K562 (cell line): ENCODE results near the gene COL15A1. TPM values are rescaled to one million over a fixed set of nuclear protein-coding genes. Genes with fewer than 3 reads are reported as not detected.

Source experiments
- CBFB ChIP-seq: sonication (generic); formaldehyde crosslinking; IDR thresholded peaks from 2 replicates; pipeline ENCODE4 v1.4.0; 2020; ENCODE audit warnings: mild to moderate bottlenecking, missing genetic modification reagents
- COPS2 ChIP-seq: fragments of 450-650 bp; conservative IDR thresholded peaks from 2 replicates; pipeline ENCODE4 v1.6.1; 2016; ENCODE audit warnings: mild to moderate bottlenecking, moderate library complexity
- CREB3 ChIP-seq: fragments of 450-650 bp; conservative IDR thresholded peaks from 2 replicates; pipeline ENCODE4 v1.6.1; 2016; ENCODE audit warnings: missing genetic modification characterization, low read depth, mild to moderate bottlenecking, missing compliant biosample characterization, moderate library complexity
- ELF2 ChIP-seq: fragments of 250-450 bp; sonication (Bioruptor Pico); IDR thresholded peaks from 2 replicates; pipeline ENCODE4 v1.5.0; 2021; ENCODE audit warnings: mild to moderate bottlenecking
- EP300 ChIP-seq: IDR thresholded peaks from 2 replicates; pipeline ENCODE4 v1.6.1; 2012; ENCODE audit warnings: low read length, improper control_type of control experiment
- GTF2B ChIP-seq: IDR thresholded peaks from 2 replicates; pipeline ENCODE4 v1.6.1; 2011; ENCODE audit not compliant: insufficient read length; ENCODE audit errors: extremely low read depth
- HEY1 ChIP-seq: fragments of 250-450 bp; sonication (Bioruptor Pico); IDR thresholded peaks from 2 replicates; pipeline ENCODE4 v1.5.0; 2020; ENCODE audit warnings: mild to moderate bottlenecking, moderate library complexity, borderline replicate concordance
- HNRNPLL ChIP-seq: fragments of 200-400 bp; formaldehyde crosslinking; IDR thresholded peaks from 2 replicates; pipeline ENCODE4 v1.6.1; 2017; ENCODE audit warnings: low read length, low read depth, mild to moderate bottlenecking; ENCODE audit not compliant: poor library complexity, severe bottlenecking
- ID3 ChIP-seq, 2 experiments: fragments of 250-450 bp in 1 of 2; fragments of 450-650 bp in 1 of 2; sonication (Bioruptor Pico) in 1 of 2; IDR thresholded peaks; 2 replicates each; pipeline versions ENCODE4 v1.6.1 to v1.8.0; 2016 to 2021; ENCODE audit warnings: mild to moderate bottlenecking in 2 of 2, moderate library complexity in 2 of 2, missing compliant biosample characterization in 1 of 2, missing genetic modification characterization in 1 of 2
- KAT8 ChIP-seq: fragments of 450-650 bp; IDR thresholded peaks from 2 replicates; pipeline ENCODE4 v1.6.1; 2016; ENCODE audit warnings: low read depth, mild to moderate bottlenecking
- KHSRP ChIP-seq: fragments of 450-650 bp; IDR thresholded peaks from 2 replicates; pipeline ENCODE4 v1.6.1; 2017
- KLF16 ChIP-seq: IDR thresholded peaks from 2 replicates; pipeline ENCODE4 v1.6.1; 2016; ENCODE audit warnings: antibody characterized with exemption
- MCM5 ChIP-seq: fragments of 450-650 bp; IDR thresholded peaks from 2 replicates; pipeline ENCODE4 v1.6.1; 2016; ENCODE audit warnings: low read depth
- NFE2L1 ChIP-seq: fragments of 450-650 bp; IDR thresholded peaks from 2 replicates; pipeline ENCODE4 v1.6.1; 2016; ENCODE audit warnings: missing genetic modification characterization, low read depth, mild to moderate bottlenecking, missing compliant biosample characterization, moderate library complexity, borderline replicate concordance
- NR4A1 ChIP-seq, 2 experiments: fragments of 250-450 bp in 1 of 2; fragments of 450-650 bp in 1 of 2; sonication (Bioruptor Pico) in 1 of 2; IDR thresholded peaks; 2 replicates each; pipeline versions ENCODE4 v1.4.0 to v1.6.1; 2016 to 2020; ENCODE audit warnings: mild to moderate bottlenecking in 2 of 2, missing compliant biosample characterization in 1 of 2, missing genetic modification characterization in 1 of 2, moderate library complexity in 1 of 2
- RNF2 ChIP-seq: sonication (generic); IDR thresholded peaks from 2 replicates; pipeline ENCODE4 v1.6.1; 2016
- SMARCA4 ChIP-seq: fragments of 450-650 bp; IDR thresholded peaks from 2 replicates; pipeline ENCODE4 v1.6.1; 2016
- SNRNP70 ChIP-seq: fragments of 200-400 bp; formaldehyde crosslinking; optimal IDR thresholded peaks from 2 replicates; pipeline ENCODE3; 2017; ENCODE audit warnings: low read depth, low read length
- STAT5A ChIP-seq: IDR thresholded peaks from 2 replicates; pipeline ENCODE4 v1.6.1; 2012; ENCODE audit warnings: low read length, inconsistent platforms, borderline replicate concordance
- TEAD1 ChIP-seq, 2 experiments: fragments of 450-650 bp in 1 of 2; sonication (generic) in 1 of 2; formaldehyde crosslinking; IDR thresholded peaks; 2 replicates each; pipeline versions ENCODE4 v1.4.0 to v1.8.0; 2020 to 2022; ENCODE audit warnings: mild to moderate bottlenecking in 2 of 2, missing genetic modification reagents in 1 of 2
- ZFPM2 ChIP-seq: fragments of 250-450 bp; sonication (Bioruptor Pico); IDR thresholded peaks from 2 replicates; pipeline ENCODE4 v1.5.1; 2022; ENCODE audit warnings: mild to moderate bottlenecking
- ZNF347 ChIP-seq: fragments of 450-650 bp; formaldehyde crosslinking; IDR thresholded peaks from 2 replicates; pipeline ENCODE4 v1.4.0; 2020; ENCODE audit warnings: low read depth, mild to moderate bottlenecking, moderate library complexity
- ZNF449 ChIP-seq: fragments of 250-450 bp; sonication (Bioruptor Pico); IDR thresholded peaks from 2 replicates; pipeline ENCODE4 v1.8.0; 2022; ENCODE audit warnings: moderate library complexity, mild to moderate bottlenecking, inconsistent platforms
- ZNF695 ChIP-seq: fragments of 450-650 bp; formaldehyde crosslinking; IDR thresholded peaks from 2 replicates; pipeline ENCODE4 v1.4.0; 2020; ENCODE audit warnings: mild to moderate bottlenecking, moderate library complexity
- ZNF696 ChIP-seq: fragments of 250-450 bp; sonication (Bioruptor Pico); conservative IDR thresholded peaks from 2 replicates; pipeline ENCODE4 v1.4.0; 2020; ENCODE audit warnings: mild to moderate bottlenecking, moderate library complexity
- ZNF778 ChIP-seq: fragments of 450-650 bp; formaldehyde crosslinking; IDR thresholded peaks from 2 replicates; pipeline ENCODE4 v1.4.0; 2020; ENCODE audit warnings: mild to moderate bottlenecking, moderate library complexity
- polyA plus RNA-seq, 8 experiments: library from polyadenylated mRNA; depleted of rRNA in 4 of 8; stranded (reverse) in 5 of 8; unstranded in 3 of 8; fragments of >200 nt; fragmentation: Nextera tagmentation in 2 of 8; fragmentation: Illumina TruSeq in 1 of 8; extraction: Ambion mirVana in 2 of 8; extraction: Trizol in 1 of 8; gene quantifications; 2 replicates each; pipeline versions ENCODE4 v1.2.1 to v1.2.3, GENCODE V29; 2011 to 2014; ENCODE audit warnings: inconsistent platforms in 1 of 8, missing spikeins in 1 of 8
- total RNA-seq, 7 experiments: library from RNA; depleted of rRNA in 6 of 7; stranded (reverse); fragments of >200 nt in 6 of 7; fragmentation: Illumina TruSeq in 2 of 7; extraction: Trizol in 2 of 7; gene quantifications; 2 replicates each; pipeline versions ENCODE4 v1.2.1 to v1.2.3, GENCODE V29; 2011 to 2021; ENCODE audit warnings: low replicate concordance in 1 of 7

Gene COL15A1
- total and polyA plus RNA-seq, 9 of the 15 experiments (the other 6 are each of a cell fraction or from before 2014, with no cell fraction given): 0.46 to 5.1 (median 2.6) TPM

- TF ChIP-seq ZNF695 (CRISPR knock-in tag) (no peak), RNF2 (peak; percentile 88), CREB3 (no peak; the same call in 1 of the 2 replicates), KHSRP (no peak), SNRNP70 (no peak), ID3 (CRISPR knock-in tag; IDR thresholded peaks at IDR 0.05) (no peak), ID3 (tag; IDR thresholded peaks at IDR 0.05) (no peak), ZNF778 (CRISPR knock-in tag) (no peak), MCM5 (no peak), STAT5A (peak; percentile 86), NFE2L1 (tag) (no peak), TEAD1 (CRISPR knock-in tag; IDR thresholded peaks at IDR 0.05) (peak in 1 of 2 experiments; percentile 79; a peak in 1 of 4 replicates), ZNF449 (CRISPR knock-in tag) (no peak), NR4A1 (CRISPR knock-in tag; IDR thresholded peaks at IDR 0.05) (no peak), NR4A1 (tag; IDR thresholded peaks at IDR 0.05) (no peak), GTF2B (no peak), ZFPM2 (CRISPR knock-in tag) (no peak), HEY1 (no peak), CBFB (CRISPR knock-in tag) (no peak), KLF16 (peak; percentile 77), ELF2 (CRISPR knock-in tag) (no peak), SMARCA4 (peak; percentile 85), COPS2 (no peak), KAT8 (no peak), ZNF347 (CRISPR knock-in tag) (no peak), HNRNPLL (no peak), EP300 (peak; percentile 85), ZNF696 (no peak)
Observed at GRCh38 chr9:99075246-99075912, 131.7 kb downstream of the COL15A1 start (continued).
